Mesodermal cell (in vitro differentiated cells): Measurements from ENCODE around the gene ZCCHC24.
"Not testable (repeated sequence)": the region's sequence is repeated elsewhere in the genome, so short reads cannot be mapped to it uniquely, and the experiment has no call there.

Experiments used
- H3K27ac ChIP-seq: 2 replicates; pipeline ENCODE4 v1.7.0; 2013; ENCODE audit warnings: mild to moderate bottlenecking, low read depth, low read length, moderate library complexity; ENCODE audit not compliant: severe bottlenecking
- H3K36me3 ChIP-seq: 2 replicates; pipeline ENCODE4 v1.7.1; 2013; ENCODE audit warnings: mild to moderate bottlenecking, low read length, moderate library complexity; ENCODE audit not compliant: control insufficient read depth, insufficient read depth
- H3K4me1 ChIP-seq: one replicate; pipeline ENCODE4 v1.7.1; 2013; ENCODE audit warnings: mild to moderate bottlenecking, low read length; ENCODE audit not compliant: insufficient read depth, control insufficient read depth, poor library complexity, severe bottlenecking
- H3K4me3 ChIP-seq: 2 replicates; pipeline ENCODE4 v1.7.0; 2013; ENCODE audit warnings: low read length, control low read depth, mild to moderate bottlenecking; ENCODE audit not compliant: insufficient read depth, poor library complexity, severe bottlenecking; ENCODE audit errors: extremely low read depth
- H3K9me3 ChIP-seq: 2 replicates; pipeline ENCODE4 v1.7.1; 2013; ENCODE audit warnings: mild to moderate bottlenecking, low read length, moderate library complexity; ENCODE audit not compliant: control insufficient read depth
- WGBS, 2 experiments: methylation state at CpG; one replicate each; pipeline ENCODE4 v1.1.5; 2013; ENCODE audit warnings: missing lambda C conversion rate in 2 of 2; ENCODE audit not compliant: insufficient coverage in 2 of 2; 5-methylcytosine and 5-hydroxymethylcytosine counted together

The ZCCHC24 gene

DNA sequence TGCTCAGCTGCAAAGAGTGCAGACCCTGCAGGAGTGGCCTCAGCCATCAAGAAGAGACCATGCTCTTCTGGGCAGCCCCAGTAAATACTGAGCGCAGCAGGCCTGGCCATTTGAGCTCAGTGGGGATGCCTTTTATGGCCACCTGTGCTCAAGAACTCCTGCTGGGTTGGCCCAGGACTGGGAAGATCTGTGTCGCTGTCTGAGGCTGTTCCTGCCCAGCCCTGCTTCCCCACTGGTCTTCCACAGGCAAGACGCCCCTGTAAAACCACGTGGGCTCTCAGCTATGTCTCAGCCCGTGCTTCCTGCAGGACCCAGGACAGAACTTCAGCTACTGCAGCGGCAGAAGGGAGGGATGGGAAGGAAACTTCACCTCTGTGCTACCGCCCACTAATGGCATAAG, 108.7 kb downstream of the ZCCHC24 start:
- H3K36me3 ChIP-seq: no peaks in the 10 kb centered on the region
- H3K4me1 ChIP-seq: no peaks in the 10 kb centered on the region
- 53 to 75% methylated on average over 3 to 4 of the region's 7 CpGs for WGBS, 2 experiments
- no peak overlapping the region for H3K4me3 ChIP-seq
- no peaks in the 10 kb centered on the region for H3K9me3 ChIP-seq
- H3K27ac ChIP-seq: no peak overlapping the region

DNA sequence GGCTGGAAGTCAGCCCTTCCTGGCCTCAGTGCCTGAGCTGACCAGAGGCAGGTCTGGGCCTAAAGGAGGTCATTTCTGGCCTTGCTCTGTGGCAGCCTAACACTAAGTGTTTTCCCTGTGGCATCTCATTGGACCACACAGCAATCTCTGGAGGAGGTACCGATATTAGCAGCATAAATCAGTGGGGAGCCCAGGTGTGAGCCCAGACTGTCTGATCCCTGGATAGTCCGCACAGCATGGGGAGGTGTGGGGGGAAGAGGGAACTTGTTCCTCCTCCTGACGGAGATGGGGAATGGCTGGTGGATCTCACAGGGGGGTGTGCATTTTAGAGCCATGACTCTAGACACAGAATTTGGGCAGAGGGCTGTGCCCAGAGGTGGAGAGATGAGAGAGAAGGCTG, 109.1 kb downstream of the ZCCHC24 start:
- Histone ChIP-seq H3K27ac (no peak overlapping the region), H3K4me1 (no peaks in the 10 kb centered on the region)
- 88 to 100% methylated on average over 1 to 3 of the region's 3 CpGs for WGBS, 2 experiments

DNA sequence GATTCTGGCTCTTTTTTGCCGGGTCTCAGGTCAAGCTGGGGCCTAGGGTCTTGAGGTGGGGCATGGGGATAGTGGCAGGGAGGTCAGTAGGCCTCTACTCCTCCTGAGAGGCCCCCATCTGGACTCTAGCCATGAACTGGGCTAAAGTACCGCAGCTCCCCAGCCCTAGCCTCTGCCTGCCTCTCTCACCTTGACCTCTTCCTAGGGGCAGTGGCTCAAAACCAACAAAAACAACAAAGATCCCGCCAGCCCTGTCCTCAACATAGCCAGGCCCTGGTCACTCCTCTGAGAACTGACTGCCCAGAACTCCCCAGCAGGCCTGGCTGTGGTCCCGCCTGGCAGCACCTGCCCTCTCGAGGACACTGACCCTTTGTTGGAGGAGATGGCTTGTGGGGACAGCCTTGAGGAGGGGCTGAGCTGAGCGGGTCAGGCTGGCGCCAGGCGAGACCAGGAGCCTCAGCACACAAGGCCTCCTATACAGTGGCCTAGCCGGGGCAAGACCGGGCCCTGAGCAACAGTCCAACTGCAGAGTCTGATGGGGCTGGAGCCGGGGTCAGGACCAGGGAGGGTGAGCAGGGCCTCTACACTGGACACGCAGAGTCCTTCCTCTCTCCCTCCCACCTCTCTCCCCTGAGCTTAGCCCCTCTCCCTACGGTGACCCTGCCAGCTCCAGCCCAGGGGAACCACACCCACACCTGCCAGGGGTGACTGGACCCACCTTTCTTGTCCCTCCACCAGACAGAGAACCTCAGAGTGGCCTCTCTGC, 109.8 kb downstream of the ZCCHC24 start:
- Histone ChIP-seq H3K4me1 (no peaks in the 10 kb centered on the region), H3K27ac (no peak overlapping the region), H3K4me3 (no peak overlapping the region), H3K36me3 (no peaks in the 10 kb centered on the region), H3K9me3 (no peaks in the 10 kb centered on the region)
- WGBS, 2 experiments: 77 to 87% methylated on average over 10 to 11 of the region's 13 CpGs

More for the DNA sequence above, 109.1 kb downstream of the ZCCHC24 start:
- no peaks in the 10 kb centered on the region for H3K36me3 ChIP-seq
- no peaks in the 10 kb centered on the region for H3K9me3 ChIP-seq
- H3K4me3 ChIP-seq: no peak overlapping the region

DNA sequence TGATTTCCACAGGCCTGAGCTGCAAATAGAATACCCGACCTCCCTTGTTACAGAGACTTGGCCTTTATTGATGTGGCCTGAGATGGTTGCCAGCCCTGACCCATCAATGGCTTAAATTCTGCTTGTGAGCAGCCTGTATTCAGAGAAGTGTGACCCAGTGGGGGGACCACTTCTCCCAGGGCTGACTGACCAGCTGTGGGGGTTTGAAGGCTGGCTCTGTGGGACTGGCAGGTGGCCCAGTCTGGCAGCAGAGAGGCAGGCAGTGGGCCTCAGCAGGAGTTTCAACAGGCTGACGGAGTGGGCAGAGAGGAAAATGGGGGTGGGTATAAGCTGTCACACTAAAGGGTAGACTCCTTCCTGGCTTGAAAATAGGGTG, 110.3 kb downstream of the ZCCHC24 start:
- Histone ChIP-seq H3K27ac (no peak overlapping the region), H3K9me3 (no peaks in the 10 kb centered on the region), H3K36me3 (no peaks in the 10 kb centered on the region), H3K4me1 (no peaks in the 10 kb centered on the region), H3K4me3 (no peak overlapping the region)
- 78 to 90% methylated on average over 1 to 2 of the region's 2 CpGs for WGBS, 2 experiments

DNA sequence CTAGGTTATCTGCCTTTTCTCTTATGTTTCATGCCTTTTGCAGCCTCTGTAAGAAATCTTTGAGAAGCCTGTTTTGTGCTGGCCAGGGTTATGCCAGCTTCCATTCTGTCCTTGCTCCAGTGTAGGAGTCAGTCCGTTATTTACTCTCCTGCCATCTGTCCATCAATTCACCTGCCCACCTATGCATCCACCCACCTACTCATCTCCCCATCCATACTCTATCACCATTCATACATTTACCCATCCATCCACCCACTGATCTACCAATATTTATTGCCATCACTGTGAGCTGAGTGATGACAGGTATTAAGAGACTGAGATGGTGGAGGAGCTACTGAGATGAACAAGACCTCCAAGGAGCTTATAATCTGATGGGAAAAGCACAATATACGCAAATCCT, 110.9 kb downstream of the ZCCHC24 start:
- H3K9me3 ChIP-seq: no peaks in the 10 kb centered on the region
- 88 to 89% methylated on average over 1 to 2 of the region's 2 CpGs for WGBS, 2 experiments
- no peak overlapping the region for H3K4me3 ChIP-seq
- no peak overlapping the region for H3K27ac ChIP-seq
- no peaks in the 10 kb centered on the region for H3K36me3 ChIP-seq
- no peaks in the 10 kb centered on the region for H3K4me1 ChIP-seq

DNA sequence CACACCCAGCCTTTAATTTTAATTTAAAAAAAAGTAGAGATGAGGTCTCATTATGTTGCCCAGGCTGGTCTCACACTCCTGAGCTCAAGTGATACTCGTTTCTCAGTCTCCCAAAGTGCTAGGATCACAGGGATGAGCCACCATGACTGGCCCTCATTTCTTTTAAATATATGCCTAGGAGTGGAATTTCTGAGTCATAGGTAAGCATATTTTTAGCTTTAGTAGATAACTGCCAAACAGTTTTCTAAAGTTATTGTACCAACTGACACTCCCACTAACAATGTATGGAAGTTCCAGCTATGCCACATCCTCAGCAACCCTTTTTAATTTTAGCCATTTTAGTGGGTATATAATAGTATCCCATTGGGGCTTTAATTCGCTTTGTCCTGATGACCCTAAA, 111.9 kb downstream of the ZCCHC24 start:
- Histone ChIP-seq H3K4me3 (no peak overlapping the region), H3K9me3 (no peaks in the 10 kb centered on the region), H3K36me3 (no peaks in the 10 kb centered on the region), H3K4me1 (no peaks in the 10 kb centered on the region), H3K27ac (no peak overlapping the region)
- 80% methylated on average over 1 of the region's 2 CpGs; no CpG with 5 or more reads in 1 of the 2 experiments for WGBS, 2 experiments

DNA sequence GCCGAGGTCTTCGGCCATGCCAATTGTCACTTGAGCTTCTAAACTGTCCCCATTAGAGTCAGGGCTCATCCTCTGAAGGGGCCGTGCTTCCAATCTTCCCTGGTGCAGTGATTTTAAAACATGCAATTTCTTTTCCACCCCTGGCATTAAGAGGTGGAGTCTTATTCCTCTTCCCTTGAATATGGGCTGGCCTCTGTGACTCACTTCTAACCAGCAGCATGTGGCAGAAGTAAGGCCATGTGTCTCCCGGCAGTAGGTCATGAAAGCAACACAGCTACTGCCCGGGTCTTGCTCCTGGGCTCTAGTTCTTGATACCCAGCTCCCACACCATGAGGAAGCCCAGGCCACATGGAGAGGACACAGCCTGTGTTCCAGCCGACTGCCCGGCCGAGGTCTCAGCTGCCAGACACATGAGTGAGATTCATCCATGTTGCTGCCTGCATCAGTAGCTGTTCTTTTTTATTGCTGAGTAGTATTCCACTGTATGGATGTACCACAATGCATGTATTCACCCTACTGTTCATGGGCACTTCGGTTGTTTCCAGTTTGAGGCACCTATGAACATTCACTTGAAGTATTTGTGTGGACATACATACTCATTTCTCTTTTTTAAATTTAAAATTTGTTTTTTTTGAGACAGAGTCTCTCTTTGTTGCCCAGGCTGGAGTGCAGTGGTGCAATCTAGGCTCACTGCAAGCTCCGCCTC, 112.7 kb downstream of the ZCCHC24 start:
- H3K36me3 ChIP-seq, H3K4me1 ChIP-seq, H3K27ac ChIP-seq, H3K4me3 ChIP-seq, H3K9me3 ChIP-seq: not testable (repeated sequence)
- 80 to 100% methylated on average over 1 of the region's 10 CpGs for WGBS, 2 experiments
